BJ (cell line): Measurements from ENCODE around the gene BBX. TPM values are rescaled to one million over a fixed set of nuclear protein-coding genes. Genes with fewer than 3 reads are reported as not detected.

ENCODE experiments used
- CTCF ChIA-PET: fragments of 350-600 bp; formaldehyde crosslinking; extraction: SDS; loops from one replicate; lab custom pipeline; 2021; ENCODE audit warnings: antibody characterized with exemption, inconsistent platforms; lab: Yijun Ruan, JAX
- POLR2A ChIA-PET: fragments of 300-600 bp; sonication (Branson Sonifier 250); formaldehyde crosslinking; extraction: SDS; loops from one replicate; lab custom pipeline; 2021; ENCODE audit warnings: antibody characterized with exemption; lab: Charles Lee
- DNase-seq: peaks from one replicate; pipeline ENCODE4 v3.0.0-alpha.2; 2011; ENCODE audit warnings: low read depth
- H3K27me3 ChIP-seq: 2 replicates; pipeline ENCODE4 v1.6.0; 2011; ENCODE audit warnings: low read length; ENCODE audit not compliant: control insufficient read depth, insufficient read depth
- H3K36me3 ChIP-seq: 2 replicates; pipeline ENCODE4 v1.5.1; 2011; ENCODE audit warnings: low read length; ENCODE audit not compliant: control insufficient read depth, insufficient read depth
- H3K4me3 ChIP-seq: 2 replicates; pipeline ENCODE4 v1.5.1; 2011; ENCODE audit warnings: low read depth, mild to moderate bottlenecking, control low read depth, low read length
- polyA plus RNA-seq: library from polyadenylated mRNA; depleted of rRNA; stranded (reverse); fragments of >200 nt; gene quantifications from 2 replicates; pipeline ENCODE4 v1.2.3, GENCODE V29; 2011
- TF ChIP-seq, protein P1 (sequence below): IDR thresholded peaks from 2 replicates; pipeline ENCODE4 v1.5.1; 2011; ENCODE audit warnings: low read depth, mild to moderate bottlenecking, control low read depth, inconsistent platforms, low read length, moderate library complexity; ENCODE audit not compliant: insufficient read depth

The BBX gene
- polyA plus RNA-seq, 1 experiment, result 47.6 TPM

DNA sequence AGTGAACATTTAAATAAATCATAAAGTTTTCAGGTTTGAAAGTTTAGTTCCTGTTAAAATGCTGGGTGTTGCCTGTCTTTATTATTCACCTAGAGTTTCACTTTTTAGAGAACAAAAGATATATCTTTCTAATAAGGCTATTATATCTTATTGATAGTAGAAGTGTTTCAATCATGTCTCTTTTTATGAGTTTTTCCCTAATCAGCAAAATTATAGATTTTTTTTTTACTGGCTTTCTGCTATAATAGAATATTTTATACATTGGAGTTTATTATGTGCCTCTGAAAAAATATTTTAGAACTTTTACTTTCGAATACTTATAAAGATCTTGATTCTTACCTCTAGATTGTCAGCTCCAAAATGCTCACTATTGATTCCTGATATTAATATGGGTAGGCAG, 131.5 kb downstream of the BBX start:
- DNase-seq, result no peak
- ChIA-PET CTCF (no interaction called here), POLR2A (no interaction called here)
- no peak overlapping the region for H3K4me3 ChIP-seq
- TF ChIP-seq, protein P1, sequence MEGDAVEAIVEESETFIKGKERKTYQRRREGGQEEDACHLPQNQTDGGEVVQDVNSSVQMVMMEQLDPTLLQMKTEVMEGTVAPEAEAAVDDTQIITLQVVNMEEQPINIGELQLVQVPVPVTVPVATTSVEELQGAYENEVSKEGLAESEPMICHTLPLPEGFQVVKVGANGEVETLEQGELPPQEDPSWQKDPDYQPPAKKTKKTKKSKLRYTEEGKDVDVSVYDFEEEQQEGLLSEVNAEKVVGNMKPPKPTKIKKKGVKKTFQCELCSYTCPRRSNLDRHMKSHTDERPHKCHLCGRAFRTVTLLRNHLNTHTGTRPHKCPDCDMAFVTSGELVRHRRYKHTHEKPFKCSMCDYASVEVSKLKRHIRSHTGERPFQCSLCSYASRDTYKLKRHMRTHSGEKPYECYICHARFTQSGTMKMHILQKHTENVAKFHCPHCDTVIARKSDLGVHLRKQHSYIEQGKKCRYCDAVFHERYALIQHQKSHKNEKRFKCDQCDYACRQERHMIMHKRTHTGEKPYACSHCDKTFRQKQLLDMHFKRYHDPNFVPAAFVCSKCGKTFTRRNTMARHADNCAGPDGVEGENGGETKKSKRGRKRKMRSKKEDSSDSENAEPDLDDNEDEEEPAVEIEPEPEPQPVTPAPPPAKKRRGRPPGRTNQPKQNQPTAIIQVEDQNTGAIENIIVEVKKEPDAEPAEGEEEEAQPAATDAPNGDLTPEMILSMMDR, result no peak
- H3K27me3 ChIP-seq, result no peaks in the 10 kb centered on the region
- H3K36me3 ChIP-seq, result no peaks in the 10 kb centered on the region

- Histone ChIP-seq H3K27me3 (no peaks in the 10 kb centered on the region), H3K4me3 (no peak overlapping the region), H3K36me3 (no peaks in the 10 kb centered on the region)
- ChIA-PET CTCF (interaction anchor here (0.9 to 1.7 kb wide), 4 partner anchors 12 to 422 kb away, joined by 3 to 5 read pairs (median 4); no protein-coding TSS in a partner anchor), POLR2A (no interaction called here)
- DNase-seq, result no peak
- TF ChIP-seq, protein P1, result no peak
Observed at GRCh38 chr3:107657971-107658370, 135.2 kb downstream of the BBX start.

DNA sequence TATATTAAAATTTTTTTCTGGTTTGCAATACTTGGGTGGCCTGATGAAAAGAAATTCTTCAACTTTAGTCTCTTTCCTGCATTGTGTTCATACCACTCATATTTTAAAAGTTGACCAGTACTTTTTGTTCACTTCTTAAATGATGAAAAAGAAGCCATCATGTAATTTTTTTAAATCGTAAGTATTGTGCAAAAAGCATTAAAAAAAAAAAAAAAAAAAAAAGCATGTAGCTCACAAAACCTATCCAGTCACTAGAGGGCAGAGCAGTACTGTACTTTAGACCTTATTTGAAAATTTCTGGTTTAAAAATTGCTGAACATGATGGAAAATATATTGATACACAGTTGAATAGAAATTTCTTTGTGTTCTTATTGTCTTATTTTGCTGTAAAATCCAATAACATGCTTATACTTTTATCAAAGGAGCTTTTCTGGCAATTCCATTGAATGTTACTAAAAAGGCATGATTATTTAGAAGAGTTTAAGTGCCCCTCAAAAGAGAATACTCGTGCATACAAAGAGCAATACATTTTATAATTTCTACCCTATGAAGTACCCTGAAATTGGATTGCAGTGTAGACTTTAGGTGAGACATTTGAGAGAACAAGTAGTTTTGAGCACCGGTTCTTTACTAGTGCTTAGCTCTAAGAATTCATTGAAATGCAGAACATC, 137.7 kb downstream of the BBX start:
- TF ChIP-seq, protein P1, result peak; percentile 63
- H3K36me3 ChIP-seq, result no peaks in the 10 kb centered on the region
- peak; percentile 65 for DNase-seq
- H3K27me3 ChIP-seq, result no peaks in the 10 kb centered on the region
- ChIA-PET POLR2A (interaction anchor here (0.6 kb wide), 2 partner anchors 19 to 629 kb away, joined by 7 to 8 read pairs; no protein-coding TSS in a partner anchor), CTCF (interaction anchor here (0.6 to 2.1 kb wide), 22 partner anchors 10 to 425 kb away, joined by 3 to 11 read pairs (median 4); no protein-coding TSS in a partner anchor)
- no peak overlapping the region for H3K4me3 ChIP-seq

DNA sequence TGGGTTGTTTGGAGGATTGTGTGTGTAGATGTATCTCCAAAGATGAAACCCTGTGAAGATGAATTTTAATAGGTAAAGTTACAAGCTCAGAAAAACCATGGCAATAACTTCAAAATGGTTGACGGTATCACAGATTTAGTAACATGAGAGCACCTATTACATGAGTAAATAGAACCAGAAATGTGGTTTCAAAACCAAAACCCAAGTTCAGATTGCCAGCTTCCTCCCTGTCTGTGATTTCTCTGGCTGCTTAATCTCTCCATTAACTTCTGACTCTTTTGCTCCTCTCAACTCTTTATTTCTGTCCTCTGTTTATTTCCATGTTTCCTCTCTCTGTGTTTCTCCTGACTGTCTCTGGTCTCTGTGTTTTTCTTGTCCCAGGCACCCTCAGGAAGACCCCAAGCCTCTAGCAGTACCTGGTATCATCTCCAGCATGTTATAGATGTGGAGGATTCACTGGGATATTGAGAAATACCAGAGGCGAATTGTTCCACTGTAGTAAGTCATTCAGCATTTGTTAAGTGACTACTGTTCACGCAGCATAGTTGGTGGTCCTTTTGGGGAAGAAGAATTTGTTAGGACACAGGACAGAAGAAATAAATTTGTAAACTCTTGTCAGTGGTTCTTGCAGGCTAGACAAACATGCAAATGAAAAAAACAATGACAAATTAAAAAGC, 138.8 kb downstream of the BBX start:
- CTCF ChIA-PET, result interaction anchor here (0.6 to 2.1 kb wide), 17 partner anchors 9 to 780 kb away, joined by 3 to 11 read pairs (median 4); no protein-coding TSS in a partner anchor
- H3K36me3 ChIP-seq, result no peaks in the 10 kb centered on the region
- DNase-seq, result no peak
- POLR2A ChIA-PET, result no interaction called here
- no peak overlapping the region for H3K4me3 ChIP-seq
- no peaks in the 10 kb centered on the region for H3K27me3 ChIP-seq
- TF ChIP-seq, protein P1, result no peak

- TF ChIP-seq, protein P1, result no peak
- no peaks in the 10 kb centered on the region for H3K36me3 ChIP-seq
- CTCF ChIA-PET, result interaction anchor here (0.6 to 2.1 kb wide), 6 partner anchors 16 to 780 kb away, joined by 3 to 6 read pairs (median 4); no protein-coding TSS in a partner anchor
- no peak overlapping the region for H3K4me3 ChIP-seq
- no peaks in the 10 kb centered on the region for H3K27me3 ChIP-seq
- POLR2A ChIA-PET, result no interaction called here
- DNase-seq, result no peak
Observed at GRCh38 chr3:107662124-107662507, 139.4 kb downstream of the BBX start.
